GM18502 (cell line): Measurements from ENCODE around the gene RALY.

Experiments used
- ATAC-seq: cut with Tn5 transposase; IDR thresholded peaks from one replicate; pipeline ENCODE4 v1.9.1; 2021; ENCODE audit warnings: mild to moderate bottlenecking; ENCODE audit not compliant: unreplicated experiment, poor library complexity

The RALY gene

DNA sequence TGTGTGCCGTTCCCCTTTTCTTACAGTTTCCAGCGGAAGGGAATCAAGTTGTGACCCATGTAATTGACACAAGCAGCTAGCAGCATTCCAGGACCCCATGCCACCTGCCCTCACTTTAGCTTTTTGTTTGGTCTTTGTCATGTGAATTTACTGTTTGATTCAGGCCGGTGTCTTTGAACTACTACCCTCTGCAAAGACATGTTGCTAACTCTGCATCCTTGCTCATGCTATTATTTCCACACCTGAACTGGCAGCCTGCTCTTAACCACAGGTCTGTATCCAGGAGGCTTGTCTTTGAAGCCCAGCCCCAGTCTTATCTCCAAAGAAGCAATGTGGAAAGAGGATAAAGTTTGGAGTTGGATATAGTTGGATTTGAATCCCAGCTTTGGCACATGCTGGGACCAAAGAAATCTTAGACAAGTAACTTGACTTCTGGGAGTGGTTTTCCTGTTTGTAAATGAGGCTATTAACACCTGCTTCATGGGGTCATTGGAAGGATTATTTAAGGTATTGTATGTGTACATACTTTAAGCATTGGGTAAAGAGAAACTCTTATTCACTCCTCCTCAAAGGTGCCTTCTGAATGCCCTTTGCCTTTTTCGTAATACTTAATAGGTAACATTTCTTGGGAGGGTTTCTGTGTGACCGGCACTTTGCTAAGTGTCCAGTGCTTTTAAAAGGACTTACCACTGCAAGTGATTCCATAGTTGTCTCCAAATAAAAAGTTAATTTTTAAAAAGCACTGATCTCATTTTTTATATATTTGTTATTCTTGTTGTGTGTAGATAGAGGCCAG is 52.4 kb downstream of the RALY start:
- no peak for ATAC-seq

DNA sequence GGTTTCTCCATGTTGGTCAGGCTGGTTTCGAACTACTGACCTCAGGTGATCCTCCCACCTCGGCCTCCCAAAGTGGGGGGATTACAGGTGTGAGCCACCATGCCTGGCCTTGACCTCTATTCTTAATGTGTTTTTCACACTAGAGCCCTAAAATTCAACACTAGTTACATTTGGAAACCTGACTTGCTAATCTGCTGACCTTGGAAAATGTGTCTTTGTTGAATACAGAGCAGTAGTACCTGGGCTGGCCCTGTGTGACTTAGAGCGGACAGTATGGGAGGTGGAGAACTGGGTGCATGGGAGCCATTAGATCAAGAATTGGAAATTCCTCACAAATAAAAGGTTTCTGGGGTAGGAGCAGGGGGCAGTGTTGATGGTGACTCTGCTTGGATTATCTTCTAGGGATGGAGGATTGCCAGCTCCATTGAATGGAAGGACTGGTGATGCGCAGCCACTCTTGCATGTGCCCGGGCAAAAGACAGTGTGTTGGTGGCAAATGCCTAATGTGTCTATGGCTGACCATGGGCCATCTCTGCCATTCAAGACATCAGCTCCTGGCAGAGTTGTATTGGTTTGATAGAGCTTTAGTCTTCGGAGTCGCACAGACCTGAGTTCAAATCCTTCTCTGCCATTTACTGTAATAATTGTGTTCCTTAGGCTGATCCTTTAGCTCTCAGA is 53.4 kb downstream of the RALY start:
- ATAC-seq: no peak

DNA sequence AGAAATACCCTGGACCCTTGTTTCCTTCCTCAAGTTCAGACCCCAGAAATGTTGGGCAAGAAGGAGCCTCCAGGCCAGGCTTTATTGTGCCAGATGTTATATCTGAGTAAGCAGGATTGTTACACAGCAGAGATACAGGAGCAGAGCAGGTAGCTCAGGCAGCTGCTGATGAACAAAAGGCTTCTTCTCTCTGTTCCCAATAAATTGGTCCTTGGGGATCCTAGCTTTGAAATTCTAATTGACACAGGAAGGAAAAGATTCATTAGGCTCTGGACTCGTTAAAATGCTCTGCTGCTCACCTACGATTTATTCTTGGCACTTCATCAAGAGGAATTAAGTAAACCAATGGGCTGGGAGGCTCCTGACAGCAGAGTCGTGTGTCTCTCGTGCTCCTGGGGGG is 54.2 kb downstream of the RALY start:
- ATAC-seq: no peak

GRCh38 chr20:34049389-34049788 is 55.7 kb downstream of the RALY start:
- ATAC-seq: no peak

GRCh38 chr20:34049897-34050695 is 56.4 kb downstream of the RALY start:
- ATAC-seq: no peak

GRCh38 chr20:34052414-34052813 is 58.7 kb downstream of the RALY start:
- ATAC-seq: no peak

DNA sequence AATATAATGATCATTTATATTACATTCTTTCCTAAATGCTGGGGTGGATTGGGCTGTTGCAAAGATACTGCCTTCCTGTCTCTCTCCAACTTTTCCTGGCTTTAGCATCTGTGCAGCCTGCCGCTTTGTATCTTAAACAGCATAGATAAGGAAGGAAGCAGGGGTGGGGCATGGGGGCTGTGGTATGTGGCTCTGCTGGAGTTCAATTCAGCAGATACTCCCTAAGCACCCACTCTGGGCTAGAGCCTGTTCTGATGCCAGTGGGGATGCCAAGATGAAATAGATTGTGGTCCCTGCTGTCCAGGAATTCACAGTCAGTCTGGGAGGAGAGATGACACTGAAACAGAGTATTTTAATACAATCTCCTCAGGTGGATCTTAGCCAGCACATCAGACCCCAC is 61.6 kb downstream of the RALY start:
- ATAC-seq: no peak

GRCh38 chr20:34058831-34059230 is 65.1 kb downstream of the RALY start:
- no peak for ATAC-seq

DNA sequence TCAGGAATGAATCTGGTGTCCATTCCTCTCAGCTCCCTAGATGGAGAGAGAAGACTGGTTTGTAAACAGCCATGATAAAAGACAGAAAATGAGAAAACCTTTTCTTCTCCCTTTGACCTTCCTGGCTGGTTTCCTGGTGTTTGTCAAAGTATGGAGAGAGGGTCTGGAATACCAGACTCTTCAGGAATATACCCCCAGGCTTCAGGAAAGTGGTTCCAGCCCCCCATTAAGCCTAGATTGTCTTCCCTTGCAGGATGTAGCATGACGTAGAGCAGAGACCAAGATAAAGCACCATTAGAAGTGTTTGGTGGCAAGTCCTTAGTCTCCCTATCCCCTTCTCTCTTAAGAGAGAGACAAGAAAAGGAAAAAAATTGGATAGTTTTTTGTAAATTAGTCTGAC is 67.3 kb downstream of the RALY start:
- no peak for ATAC-seq

DNA sequence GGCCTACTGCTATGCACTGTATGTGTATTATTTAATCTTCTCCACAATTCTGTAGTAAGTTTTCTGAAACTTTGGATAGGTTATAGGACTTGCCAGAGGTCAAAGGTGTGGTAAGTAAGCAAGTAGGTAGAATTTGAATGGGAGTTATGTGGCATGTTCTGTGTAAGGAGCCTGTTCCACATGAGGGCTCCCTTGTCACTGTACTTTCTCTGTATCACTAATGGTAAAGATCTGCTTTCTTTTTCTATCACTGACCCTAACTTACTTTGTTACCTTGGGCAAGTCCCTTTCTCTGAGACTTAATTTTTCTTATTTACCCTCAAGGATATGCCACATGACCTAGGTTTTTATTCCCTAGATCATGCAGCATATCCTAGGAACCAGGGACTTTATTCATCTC is 68.0 kb downstream of the RALY start:
- ATAC-seq: no peak

DNA sequence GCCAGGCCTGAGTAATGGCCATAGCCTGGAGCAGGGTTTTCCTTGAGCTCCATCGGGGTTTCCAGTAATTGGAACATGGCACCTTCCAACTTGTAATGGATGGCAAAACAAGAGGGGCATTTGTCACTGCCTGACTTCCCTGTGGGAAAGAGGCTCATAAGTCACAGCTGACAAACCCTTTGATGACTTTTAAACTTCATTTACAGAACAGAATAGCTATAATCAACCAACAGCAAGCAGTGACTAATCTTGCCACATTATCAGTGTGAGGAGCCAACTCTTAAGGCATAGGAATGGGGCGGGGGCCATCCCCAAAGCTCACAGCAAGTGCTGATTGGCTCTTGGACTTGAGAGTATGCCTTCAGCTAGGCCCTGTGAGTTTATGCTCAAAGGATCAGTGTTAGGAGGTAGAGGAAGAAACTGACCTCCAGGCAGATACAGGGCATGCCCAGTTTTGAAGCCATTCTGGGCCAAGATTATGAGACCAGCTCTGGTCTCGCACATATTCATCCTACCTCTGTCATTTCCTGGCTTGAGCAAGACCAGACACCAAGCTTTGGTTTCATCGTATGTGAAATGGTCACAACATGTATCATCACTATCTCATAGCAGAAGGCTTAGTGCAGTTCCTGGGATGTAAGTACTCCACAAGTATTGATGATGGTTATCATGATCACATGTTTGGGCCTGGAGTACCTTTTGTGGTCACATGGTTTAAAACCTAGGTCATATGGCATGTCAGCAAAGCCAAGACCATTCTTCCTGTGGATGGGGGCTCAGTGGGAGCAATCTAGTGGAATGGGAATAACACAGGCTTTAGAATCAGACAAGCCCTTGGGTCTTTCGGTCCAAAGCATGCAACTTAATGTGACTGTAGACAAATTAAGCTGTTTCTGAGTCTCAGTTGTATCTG is 69.1 kb downstream of the RALY start:
- ATAC-seq: no peak

DNA sequence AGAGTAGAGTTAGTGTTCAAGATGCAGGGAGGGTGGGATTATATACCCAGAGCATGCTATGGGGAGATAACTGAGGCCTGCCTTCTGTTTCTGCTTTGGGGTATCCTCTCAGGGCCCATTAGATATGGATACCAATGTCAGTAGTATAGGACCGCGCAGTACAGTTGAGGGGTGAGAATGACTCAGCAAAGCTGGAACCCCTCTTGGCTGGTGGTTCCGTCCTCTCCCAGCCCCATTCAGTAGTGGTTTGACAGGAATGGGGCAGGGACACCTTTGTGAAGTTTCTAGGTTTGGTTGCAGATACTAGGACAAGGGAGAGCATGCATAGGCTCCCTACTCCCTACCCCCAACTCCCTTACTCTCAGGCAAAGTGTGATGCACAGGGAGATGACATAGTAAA is 70.6 kb downstream of the RALY start:
- no peak for ATAC-seq

- no peak for ATAC-seq
Measured at GRCh38 chr20:34065260-34065659, 71.5 kb downstream of the RALY start.

- no peak for ATAC-seq
Measured at GRCh38 chr20:34066476-34067090, 72.9 kb downstream of the RALY start.

DNA sequence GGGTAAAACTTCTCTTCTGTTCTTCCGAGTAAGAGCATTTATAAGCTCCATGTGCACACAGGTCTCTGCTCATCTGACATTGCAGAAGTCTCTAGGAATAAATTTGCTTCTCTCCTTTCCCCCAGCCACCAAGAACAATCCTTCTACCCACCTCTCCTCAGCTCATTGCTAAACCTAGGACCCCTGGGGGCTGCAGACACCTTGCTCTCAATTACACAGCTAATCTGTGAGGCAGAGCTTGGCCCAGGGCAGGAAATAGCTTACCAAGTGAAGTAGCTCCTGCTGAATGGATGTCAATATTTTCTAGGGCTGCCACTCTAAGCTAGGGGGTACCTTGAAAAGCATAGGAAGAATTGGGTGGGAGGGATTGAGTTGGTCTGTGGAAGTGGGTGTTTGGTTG is 74.3 kb downstream of the RALY start:
- ATAC-seq: no peak

DNA sequence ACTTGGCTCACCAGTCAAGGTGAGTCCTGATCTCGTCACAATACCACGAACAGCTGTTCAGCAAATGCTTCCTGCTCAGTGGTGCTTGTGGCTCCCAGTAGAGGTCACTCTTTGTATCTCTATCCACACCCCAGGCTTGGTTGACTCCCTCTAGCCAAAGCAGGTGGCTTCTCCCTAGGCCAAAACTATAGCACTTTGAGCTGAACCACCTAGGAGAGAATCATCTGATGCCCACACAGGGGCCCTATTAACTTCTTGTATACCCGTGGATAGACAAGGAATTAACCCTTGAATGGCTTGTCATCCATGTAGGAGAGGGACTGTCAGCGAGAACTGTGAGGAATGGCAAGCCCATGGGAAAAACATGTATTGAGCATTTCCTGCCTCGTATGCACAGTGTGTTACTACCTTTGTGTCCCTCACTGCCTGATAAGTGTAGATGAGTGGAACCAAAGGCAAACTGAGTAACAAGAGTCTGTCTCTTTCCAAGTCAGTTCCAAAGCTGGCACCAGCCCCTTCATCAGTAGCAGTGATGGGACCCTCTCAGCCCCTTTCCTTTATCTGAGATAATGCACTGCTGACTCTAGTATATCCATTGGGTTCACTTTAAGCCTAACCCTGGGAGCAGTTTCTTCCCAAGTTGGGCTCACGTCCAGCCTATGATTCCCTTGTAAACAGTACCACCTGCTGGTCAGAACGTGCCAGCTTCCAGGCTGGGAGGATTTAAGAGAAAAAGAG is 75.8 kb downstream of the RALY start:
- peak; percentile 58 for ATAC-seq

DNA sequence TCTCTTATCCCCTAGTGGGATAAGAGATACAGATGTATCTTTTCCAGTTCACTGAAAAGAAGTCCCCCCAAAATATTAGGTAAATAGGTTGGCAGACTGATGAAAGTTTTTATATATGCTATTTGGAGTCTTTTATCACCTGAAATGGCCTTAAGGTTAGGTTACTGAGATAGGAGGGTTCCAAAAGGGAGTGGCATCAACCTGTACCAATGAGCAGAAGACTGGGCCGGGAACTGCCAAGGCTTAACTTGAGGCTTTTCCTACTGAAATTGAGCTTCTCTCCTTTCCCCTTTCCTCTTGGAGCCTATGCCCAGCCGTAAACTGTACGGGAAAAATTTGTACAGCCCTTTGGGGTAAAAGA is 76.3 kb downstream of the RALY start:
- no peak for ATAC-seq

DNA sequence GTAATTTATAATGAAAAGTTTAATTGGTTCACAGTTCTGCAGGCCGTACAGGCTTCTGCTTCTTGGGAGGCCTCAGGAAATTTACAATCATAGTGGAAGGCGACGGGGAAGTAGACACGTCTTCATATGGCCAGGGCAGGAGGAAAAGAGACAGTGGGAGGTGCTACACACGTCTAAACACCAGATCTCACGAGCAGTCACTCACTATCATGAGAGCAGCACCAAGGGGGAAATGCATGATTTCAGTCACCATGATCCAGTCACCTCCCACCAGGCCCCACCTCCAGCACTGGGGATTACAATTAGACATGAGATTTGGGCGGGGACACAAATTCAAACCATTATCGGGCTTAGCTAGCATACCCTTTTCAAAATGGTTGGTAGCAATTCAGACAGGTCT is 77.1 kb downstream of the RALY start:
- ATAC-seq: no peak

DNA sequence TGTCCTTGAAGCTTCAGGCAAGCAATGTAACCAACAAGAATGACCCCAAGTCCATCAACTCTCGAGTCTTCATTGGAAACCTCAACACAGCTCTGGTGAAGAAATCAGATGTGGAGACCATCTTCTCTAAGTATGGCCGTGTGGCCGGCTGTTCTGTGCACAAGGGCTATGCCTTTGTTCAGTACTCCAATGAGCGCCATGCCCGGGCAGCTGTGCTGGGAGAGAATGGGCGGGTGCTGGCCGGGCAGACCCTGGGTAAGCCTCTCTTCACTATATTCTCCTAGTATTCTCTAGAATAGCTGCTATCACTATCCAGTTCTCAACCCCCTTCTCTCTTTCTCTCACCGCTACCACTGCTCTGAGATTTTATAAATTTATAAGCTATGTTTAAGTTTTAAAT is 78.4 kb downstream of the RALY start:
- no peak for ATAC-seq
